GM21717 (cell line): ENCODE measurements around the gene ZNF841.
A peak's percentile ranks its signal among the peaks of the same experiment; 100 is the strongest.
"Not testable (repeated sequence)": the region's sequence is repeated elsewhere in the genome, so short reads cannot be mapped to it uniquely, and the experiment has no call there.

ENCODE experiments used
- ATAC-seq: cut with Tn5 transposase; IDR thresholded peaks from one replicate; pipeline ENCODE4 v1.9.1; 2021; ENCODE audit warnings: mild to moderate bottlenecking, moderate library complexity; ENCODE audit not compliant: unreplicated experiment

The ZNF841 gene

DNA sequence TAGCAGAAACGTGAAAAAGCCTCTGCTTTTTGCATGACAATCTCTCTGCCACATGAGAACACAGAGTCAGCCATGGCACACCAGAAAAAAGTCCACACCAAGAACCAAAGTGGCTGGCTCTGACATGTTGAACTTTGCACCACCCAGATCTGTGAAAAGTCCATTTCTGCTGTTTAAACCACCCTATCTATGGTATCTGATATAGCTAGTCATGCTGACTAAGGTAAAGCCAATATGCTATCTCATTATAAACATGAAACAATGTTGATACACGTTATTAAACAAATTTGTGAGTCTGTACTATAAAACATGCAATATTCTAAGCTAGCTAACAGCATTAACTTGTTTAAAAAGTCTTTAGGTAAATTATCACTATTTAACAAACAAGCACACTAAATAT is 25.9 kb downstream of the ZNF841 start:
- no peak for ATAC-seq

DNA sequence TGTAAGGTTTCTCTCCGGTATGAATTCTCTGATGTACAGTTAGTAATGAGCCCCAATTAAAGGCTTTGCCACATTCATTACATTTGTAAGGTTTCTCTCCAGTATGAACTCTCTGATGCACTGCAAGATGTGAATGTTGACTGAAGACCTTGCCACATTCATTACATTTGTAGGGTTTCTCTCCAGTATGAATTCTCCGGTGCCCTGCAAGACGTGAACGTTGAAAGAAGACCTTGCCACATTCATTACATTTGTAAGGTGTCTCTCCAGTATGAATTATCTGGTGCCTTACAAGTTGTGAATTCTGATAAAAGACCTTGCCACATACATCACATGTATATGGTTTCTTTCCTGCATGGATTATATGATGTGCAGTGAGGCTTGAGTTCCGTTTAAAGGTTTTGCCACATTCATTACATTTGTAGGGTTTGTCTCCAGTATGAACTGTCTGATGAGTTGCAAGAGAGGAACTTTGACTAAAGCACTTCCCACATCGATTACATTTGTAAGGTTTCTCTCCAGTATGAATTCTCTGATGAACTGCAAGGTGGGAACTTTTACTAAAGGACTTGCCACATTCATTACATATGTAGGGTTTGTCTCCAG is 29.2 kb downstream of the ZNF841 start:
- no peak for ATAC-seq

DNA sequence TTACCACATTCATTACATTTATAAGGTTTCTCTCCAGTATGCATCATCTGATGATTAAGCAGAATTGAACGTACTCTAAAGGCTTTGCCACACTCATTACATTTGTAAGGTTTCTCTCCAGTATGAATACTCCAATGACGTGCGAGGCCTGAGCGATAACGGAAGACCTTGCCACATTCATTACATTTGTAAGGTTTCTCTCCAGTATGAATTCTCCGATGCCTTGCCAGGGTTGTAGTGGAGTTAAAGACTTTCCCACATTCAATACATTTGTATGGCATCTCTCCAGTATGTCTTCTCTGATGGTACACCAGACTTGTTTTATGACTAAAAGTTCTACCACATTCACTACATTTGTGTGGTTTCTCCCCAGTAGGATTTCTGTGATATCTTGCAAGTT is 30.2 kb downstream of the ZNF841 start:
- ATAC-seq: no peak

DNA sequence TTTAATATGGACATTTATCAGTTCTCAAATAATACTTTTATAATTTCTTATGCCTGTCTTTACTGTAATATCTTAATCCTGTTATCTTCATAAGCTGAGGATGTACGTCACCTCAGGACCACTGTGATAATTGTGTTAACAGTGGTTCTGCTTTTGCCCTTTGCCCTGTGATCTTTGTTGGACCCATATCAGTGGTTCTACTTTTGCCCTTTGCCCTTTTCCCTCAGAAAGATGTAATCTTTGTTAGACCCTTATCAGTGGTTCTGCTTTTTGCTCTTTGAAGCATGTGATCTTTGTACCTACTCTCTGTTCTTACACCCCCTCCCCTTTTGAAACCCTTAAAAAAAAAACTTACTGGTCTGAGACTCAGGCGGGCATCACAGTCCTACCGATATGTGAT is 39.1 kb downstream of the ZNF841 start:
- not testable (repeated sequence) for ATAC-seq

DNA sequence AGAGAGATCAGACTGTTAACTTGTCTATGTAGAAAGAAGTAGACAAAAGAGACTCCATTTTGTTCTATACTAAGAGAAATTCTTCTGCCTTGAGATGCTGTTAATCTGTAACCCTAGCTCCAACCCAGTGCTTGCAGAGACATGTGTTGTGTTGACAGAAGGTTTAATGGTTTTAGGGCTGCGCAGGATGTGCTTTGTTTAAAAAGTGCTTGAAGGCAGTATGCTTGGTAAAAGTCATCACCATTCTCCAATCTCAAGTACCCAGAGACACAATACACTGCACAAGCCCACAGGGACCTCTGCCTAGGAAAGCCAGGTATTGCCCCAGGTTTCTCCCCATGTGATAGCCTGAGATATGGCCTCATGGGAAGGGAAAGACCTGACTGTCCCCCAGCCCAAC is 43.8 kb downstream of the ZNF841 start:
- not testable (repeated sequence) for ATAC-seq

DNA sequence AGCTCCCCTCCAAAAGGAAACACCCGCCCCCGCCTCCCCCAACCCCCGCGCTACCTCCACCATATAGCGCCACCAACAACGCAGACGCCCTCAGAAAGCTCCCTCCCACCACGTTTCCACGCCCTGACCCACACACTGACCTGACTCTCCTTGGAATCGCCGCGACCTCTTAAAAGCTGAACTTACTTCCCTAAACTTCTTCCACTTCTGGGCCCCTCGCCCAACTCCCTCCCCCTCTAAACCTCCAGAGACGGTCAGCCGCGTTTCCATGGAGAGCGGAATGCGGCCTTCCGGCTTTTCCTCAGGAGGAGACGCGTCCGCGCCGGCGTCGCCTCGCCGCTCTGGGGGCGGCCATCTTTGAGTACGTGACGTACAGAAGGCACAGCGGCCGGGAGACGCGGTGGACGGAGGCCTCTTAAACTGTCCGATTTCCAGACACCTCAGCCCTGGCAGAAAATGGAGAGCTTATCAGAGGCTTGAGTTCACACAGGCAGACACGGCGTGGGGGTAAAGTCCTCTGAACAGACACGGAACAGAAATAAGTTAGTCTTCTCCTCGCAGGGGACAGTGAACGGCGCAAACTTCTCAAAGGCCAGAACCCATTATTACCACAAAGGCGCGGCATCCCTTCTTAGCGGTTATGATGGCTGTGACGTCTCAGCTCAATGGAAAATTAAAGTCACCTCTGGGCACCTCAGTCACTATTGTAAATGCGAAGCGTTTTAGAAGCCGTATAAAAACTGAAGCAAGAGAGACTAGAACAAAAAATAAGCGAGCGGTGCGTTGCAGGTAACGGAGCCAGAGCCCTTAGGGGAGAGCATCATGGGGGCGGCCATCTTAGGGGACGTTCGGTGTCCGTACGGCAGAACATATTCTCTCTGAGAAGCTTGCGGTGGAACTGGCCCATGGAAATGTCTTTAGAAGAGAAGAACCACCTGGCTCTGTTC is 46.7 kb downstream of the ZNF841 start, which contains the start of gene ZNF432:
Gene ZNF432 (minus strand): TSS at position 284 of the 947 bp plus-strand sequence. CDS start 1,970 bp downstream, outside the sequence.
- ATAC-seq: peak; percentile 89

DNA sequence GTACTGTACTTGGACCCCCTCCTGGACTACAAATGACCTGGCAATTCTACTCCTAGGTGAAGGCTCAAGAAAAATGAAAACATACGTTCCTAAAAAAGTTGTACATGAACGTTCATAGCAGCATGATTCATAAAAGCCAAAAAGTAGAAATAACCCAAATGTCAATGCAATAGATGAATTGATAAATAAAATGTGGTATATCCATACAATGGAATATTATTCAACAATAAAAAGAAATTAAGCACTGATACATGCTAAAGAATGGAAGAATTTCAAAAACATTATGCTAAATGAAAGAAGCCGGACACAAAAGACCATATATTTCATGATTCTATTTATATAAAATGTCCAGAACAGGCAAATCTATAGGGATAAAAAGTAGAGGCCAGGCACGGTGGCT is 56.4 kb downstream of the ZNF841 start:
- no peak for ATAC-seq

DNA sequence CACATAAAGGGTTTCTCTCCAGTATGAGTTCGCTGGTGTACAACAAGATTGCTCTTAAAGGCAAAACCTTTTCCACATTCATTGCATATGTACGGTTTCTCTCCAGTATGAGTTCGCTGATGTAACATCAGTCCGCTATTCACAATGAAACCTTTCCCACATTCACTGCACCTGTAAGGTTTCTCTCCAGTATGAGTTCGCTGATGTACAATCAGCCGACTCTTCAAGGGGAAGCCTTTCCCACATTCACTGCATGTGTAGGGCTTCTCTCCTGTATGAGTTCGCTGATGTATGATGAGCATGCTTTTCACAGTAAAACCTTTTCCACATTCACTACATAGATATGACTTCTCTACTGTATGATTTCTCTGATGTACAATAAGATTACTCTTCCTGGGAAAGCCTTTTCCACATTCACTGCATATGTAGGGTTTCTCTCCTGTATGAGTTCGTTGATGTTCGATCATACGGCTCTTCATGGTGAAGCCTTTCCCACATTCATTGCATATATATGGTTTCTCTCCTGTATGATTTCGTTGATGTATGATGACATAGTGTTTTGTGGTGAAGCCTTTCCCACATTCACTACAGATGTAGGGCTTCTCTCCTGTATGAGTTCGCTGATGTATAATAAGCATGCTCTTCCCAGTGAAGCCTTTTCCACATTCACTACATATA is 61.4 kb downstream of the ZNF841 start:
- no peak for ATAC-seq

DNA sequence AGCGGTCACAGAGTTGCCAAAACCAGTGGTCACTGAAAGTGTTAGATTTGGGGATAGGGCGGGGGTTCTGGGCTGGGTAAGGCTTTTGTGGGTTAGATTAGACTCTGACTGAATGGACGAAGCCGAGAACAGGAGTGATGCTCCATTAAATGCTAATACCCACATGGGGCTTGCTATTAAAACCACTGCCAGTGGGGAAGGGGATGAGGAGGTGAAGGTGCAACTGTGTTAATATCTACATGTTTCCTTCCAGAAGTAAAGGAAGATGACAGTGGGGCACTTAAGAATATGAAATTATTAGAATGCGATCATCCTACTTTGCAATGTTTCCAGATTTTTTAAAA is 66.8 kb downstream of the ZNF841 start:
- peak; percentile 12 for ATAC-seq

DNA sequence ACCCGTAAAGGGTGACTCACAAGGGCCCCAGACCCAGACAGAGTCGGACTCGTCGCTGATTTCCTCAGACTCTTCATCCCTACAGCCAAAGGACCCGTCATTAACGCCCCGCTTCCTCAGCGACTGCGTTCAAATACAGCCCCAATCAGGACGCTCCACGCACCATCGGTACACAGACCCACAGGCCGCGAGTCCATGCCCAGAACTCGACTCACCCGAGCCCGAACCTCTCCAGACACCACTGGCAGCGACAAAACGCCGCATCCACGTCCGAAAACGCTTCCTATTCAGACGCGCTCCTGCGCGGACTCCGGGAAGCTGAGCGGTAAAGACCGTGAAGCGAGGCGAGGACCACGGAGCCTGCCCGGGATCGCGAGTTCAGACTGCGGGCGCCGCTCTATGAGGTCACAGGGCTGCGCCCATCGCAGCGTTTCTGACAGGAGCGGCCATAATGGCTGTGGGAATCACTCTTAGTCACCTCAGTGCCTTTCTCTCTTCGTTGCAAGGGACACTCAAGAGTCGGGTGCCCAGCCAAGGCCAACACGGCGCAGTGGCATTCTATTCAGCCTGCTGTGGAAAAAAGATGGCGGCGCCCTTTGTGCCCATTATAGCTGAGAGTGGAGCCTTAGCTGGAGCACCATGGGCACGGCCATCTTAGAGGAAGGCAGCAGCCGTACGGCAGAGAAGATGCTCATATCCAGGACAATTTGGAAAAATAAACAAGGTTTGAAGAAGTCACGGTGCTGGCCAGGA is 67.4 kb downstream of the ZNF841 start, which contains the start of gene ZNF614:
Gene ZNF614 (minus strand): TSS at position 353 of the 753 bp plus-strand sequence. CDS start 2,634 bp downstream, outside the sequence.
- ATAC-seq: peak; percentile 64

DNA sequence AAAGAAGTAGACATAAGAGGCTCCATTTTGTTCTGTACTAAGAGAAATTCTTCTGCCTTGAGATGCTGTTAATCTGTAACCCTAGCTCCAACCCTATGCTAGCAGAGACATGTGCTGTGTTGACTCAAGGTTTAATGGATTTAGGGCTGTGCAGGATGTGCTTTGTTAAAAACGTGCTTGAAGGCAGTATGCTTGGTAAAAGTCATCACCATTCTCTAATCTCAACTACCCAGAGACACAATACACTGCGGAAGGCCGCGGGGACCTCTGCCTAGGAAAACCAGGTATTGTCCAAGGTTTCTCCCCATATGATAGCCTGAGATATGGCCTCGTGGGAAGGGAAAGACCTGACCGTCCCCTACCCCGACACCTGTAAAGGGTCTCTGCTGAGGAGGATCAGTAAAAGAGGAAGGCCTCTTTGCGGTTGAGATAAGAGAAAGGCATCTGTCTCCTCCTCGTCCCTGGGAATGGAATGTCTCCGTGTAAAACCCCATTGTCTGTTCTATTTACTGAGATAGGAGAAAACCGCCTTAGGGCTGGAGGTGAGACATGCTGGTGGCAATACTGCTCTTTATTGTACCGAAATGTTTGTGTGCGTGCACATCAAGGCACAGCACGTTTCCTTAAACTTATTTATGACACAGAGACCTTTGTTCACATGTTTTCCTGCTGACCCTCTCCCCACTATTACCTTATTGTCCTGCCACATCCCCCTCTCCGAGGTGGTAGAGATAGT is 69.1 kb downstream of the ZNF841 start:
- not testable (repeated sequence) for ATAC-seq

DNA sequence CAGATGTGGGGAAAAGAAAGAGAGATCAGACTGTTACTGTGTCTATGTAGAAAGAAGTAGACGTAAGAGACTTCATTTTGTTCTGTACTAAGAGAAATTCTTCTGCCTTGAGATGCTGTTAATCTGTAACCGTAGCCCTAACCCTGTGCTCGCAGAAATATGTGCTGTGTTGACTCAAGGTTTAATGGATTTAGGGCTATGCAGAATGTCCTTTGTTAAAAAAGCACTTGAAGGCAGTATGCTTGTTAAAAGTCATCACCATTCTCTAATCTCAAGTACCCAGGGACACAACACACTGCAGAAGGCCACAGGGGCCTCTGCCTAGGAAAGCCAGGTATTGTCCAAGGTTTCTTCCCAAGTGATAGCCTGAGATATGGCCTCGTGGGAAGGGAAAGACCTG is 71.1 kb downstream of the ZNF841 start:
- not testable (repeated sequence) for ATAC-seq

DNA sequence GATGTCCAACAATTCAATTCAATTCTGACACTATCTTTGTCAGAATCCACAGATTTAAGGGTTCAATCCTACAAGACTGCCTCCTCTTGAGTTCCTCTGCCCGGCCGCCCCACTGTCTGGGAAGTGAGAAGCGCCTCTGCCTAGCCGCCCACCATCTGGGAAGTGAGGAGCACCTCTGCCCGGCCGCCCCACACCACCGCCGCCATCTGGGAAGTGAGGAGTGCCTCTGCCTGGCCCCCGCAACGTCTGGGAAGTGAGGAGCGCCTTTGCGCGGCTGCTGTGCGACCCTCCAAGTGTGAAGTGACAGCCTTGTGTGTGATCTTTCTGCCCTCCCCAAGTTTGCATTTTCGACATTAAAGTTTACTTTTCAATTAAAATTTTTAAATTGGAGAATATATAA is 73.4 kb downstream of the ZNF841 start:
- ATAC-seq: no peak

DNA sequence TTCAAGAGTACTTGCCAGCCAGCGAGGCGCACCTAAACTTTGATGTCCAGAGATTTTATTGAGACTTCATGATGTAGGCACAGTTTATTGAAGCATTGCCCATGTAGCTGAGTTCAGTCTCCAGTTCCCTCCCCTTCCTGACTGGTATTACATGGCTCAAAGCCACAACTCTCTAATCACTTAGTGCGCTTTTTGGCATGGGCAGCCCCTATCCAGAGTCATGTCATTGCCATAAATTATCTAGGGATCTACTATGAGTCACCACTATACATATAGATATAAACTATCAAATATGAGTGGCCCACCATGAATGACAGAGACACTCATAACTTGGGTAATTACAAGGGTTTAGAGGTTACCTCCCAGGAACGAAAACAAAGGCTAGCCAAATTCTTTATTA is 75.1 kb downstream of the ZNF841 start:
- no peak for ATAC-seq
